ENCODE measurements around the gene FBXO7.
"Not testable (repeated sequence)": the region's sequence is repeated elsewhere in the genome, so short reads cannot be mapped to it uniquely, and the experiment has no call there.

FBXO7 gene

DNA sequence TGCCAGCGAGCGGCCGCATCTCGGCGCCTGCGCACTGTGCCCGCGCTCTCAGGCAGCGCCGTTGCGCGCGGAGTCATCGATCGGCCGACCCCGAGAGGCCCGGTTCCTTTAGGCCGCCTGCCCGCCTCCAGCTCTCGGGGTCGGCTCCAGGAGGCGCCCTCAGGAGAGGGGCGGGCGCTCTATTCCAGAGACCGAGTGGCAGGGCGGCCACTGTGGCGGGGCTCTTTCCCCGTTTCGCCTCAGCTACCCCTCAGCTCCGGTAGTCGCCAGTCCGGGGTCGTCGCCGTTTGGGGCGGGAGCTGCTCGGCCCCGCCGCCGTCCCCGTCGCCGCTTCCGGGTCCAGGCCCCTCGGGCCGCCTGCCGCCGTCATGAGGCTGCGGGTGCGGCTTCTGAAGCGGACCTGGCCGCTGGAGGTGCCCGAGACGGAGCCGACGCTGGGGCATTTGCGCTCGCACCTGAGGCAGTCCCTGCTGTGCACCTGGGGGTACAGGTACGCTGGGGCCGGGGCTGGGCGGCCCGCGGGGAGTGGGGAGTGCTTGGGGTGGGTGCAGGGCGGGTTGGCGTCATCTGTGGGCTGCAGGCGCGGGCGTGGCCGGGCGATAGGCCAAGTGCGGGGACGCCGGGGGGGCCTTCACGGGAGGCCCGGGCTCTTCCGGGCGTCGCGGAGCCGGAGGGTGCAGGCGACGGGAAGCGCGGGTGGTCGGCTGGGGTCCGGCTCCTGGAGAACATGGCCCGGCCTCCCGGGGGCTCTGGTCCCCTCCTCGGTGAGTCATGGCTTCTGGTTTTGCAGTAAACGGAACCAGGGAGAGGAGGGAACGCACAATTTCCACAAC is at the start of gene FBXO7:
Gene FBXO7 (plus strand): TSS at position 177 of the 833 bp plus-strand sequence. CDS start 192 bp downstream, at position 369.
- peak; percentile 76 for DNase-seq

- DNase-seq = no peak
Measured at GRCh38 chr22:32426881-32427280, 47.7 kb upstream of the FBXO7 start.

DNA sequence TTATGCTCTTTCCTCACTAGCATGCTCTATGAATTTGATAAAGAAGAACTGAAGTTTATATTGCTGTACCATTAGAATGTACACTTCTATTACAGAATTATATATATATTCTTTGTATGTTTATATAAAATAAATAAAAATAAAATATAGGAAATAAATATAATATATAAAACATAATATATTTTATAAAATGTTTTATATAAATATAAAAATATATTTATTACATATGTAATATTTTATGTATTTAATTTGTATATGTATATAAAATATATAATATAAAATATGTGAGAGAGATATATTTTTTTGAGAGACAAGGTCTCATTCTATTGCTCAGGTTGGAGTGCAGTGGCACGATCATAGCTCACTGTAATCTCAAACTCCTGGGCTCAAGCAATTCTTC is 44.3 kb upstream of the FBXO7 start:
- DNase-seq = no peak

- DNase-seq = no peak
Measured at GRCh38 chr22:32444068-32444467, 30.5 kb upstream of the FBXO7 start.

- DNase-seq = no peak
Measured at GRCh38 chr22:32446321-32446720, 28.3 kb upstream of the FBXO7 start.

DNA sequence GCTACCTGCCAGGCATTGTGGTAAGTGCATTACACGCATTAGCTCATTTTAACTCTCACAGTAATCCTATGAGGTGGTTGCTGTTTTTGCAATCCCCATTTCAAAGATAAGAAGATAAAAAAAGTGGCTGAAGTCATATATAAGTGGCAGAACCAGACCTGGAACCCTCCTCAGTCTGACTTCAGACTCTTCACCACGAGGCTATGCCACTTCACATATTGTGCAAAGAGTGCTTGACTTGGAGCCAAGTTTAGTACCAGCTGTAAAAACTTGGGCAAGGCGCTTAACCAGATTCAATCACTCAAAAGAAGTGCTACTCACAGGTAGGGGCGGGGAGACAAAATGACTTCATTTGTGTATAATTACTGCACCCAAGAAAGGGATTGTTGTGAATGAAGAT is 25.6 kb upstream of the FBXO7 start:
- no peak for DNase-seq

- no peak for DNase-seq
Measured at GRCh38 chr22:32457031-32457430, 17.6 kb upstream of the FBXO7 start.

- DNase-seq = no peak
Measured at GRCh38 chr22:32462452-32462851, 12.2 kb upstream of the FBXO7 start.

DNA sequence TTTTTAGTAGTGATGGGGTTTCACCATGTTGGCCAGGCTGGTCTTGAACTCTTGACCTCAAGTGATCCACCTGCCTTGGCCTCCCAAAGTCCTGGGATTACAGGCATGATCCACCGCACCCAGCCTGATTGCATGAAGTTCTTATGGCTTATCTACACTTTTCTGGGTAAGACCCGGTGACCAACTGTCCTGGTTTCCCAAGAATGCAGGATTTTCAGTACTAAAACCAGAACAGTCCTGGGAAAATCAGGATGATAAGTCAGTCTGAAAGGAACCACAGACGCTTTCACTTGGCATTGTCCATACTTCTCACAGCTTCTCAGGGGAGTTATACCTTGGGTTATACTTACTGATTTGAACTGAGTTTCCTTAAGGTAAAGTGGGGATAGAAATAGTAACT is 8.9 kb upstream of the FBXO7 start:
- DNase-seq = peak; percentile 45

- peak; percentile 38 for DNase-seq
Measured at GRCh38 chr22:32466496-32466895, 8.1 kb upstream of the FBXO7 start.

GRCh38 chr22:32469799-32470212 is 4.8 kb upstream of the FBXO7 start:
- peak; percentile 19 for DNase-seq

- DNase-seq = no peak
Measured at GRCh38 chr22:32473388-32473952, 1.1 kb upstream of the FBXO7 start.

- DNase-seq = no peak
Measured at GRCh38 chr22:32475468-32476010, 928 bp downstream of the FBXO7 start.

DNA sequence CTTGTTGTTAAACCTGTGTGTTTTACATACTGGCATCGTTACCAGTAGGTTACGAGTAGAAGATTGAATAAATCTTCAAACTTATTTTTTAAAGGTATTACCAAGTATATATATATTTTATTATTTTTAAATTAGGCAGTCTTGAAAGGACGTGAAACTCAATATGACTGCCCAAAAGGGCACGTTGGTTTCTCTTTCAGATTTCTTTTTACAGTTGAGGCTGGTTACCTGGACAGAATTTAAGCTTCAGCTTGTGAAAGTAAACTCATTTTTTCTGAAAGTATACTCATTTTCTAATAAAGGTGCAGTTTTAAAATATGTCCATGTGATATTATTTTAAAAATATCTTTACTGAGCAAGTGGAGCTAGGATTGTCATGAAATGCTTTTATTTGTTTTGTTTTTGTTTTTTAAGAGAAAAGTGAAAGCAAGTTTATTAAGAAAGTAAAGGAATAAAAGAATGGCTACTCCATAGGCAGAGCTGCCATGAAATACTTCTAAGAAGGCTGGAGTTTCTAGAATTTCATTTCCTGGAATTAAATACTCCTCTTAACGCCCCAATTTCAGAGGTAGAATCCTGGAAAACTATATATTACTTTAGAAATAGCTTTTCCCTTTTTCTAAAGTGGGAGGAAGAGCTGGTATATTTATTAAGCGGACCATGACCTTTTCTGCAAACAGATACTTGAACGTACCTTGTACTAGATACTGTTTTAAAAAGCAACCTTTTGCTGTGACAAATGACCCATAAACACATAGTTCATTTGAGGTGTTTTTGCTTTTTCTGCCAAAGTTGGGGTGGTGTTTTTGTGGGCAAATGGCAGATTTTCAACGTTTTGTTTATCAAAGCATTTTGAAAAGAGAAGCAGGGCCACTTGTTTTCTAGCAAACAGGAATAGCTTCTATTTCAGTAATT is 1.9 kb downstream of the FBXO7 start:
- no peak for DNase-seq

- no peak for DNase-seq
Measured at GRCh38 chr22:32477596-32477995, 3.0 kb downstream of the FBXO7 start.

DNA sequence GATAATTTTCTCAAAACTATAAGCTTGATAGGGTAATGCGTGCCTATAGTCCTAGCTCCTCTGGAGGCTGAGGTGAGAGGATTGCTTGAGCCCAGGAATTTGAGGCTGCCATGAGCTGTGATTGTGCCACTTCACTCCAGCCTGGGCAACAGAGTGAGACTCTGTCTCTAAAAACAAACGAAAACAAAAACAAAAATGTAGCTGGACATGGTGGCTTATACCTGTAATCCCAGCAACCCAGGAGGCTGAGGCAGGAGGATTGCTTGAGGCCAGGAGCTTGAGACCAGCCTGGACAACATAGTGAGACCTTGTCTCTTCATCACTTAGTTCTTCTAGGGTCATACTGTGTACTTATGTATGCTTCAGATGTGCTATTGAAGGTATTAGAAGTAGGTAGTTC is 3.9 kb downstream of the FBXO7 start:
- not testable (repeated sequence) for DNase-seq

DNA sequence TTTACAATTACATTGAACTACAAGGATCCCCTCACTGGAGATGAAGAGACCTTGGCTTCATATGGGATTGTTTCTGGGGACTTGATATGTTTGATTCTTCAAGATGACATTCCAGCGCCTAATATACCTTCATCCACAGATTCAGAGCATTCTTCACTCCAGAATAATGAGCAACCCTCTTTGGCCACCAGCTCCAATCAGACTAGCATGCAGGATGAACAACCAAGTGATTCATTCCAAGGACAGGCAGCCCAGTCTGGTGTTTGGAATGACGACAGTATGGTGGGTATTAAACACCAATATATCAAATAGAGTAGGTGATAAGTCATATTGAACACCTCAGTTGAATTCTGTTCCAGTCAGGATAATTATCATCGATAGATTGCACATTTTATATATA is 4.4 kb downstream of the FBXO7 start:
- DNase-seq = no peak

DNA sequence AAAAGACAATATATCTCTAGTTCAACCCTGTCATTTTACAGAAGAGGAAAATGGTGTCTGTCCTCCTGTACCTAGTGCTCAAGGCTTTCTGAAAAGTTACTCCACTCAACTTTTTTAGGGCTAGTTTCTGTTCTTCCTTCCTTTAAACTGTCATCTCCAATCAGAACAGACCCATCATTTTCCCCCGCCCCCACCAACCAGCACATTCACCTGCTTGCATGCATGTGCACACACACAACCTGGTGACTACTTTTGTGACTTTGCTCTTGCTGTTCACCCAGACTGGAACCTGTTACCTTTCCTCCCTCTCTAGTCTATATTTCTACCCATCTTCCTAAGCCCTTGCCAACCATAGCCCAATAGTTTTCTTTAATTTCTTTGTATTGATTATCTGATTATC is 5.6 kb downstream of the FBXO7 start:
- DNase-seq = no peak

- peak; percentile 13 for DNase-seq
Measured at GRCh38 chr22:32482708-32483107, 8.1 kb downstream of the FBXO7 start.

GRCh38 chr22:32486656-32487390 is 12.2 kb downstream of the FBXO7 start:
- no peak for DNase-seq

DNA sequence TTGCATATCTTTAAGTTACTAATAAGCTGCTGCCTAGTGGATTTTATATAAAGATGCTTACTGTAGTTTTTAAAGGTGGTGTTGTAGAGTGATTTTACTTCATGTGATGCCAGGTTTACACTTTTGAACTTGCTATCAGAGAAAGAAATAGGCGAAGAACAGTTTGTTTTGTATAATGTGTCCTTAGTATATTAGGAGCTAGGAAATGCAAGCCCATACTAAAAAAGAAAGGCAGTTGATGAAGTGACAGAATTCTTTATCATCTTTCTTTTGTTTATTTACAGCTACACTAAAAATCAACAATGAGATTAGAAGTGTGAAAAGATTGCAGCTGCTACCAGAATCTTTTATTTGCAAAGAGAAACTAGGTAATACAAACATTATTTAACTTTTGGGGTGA is 12.8 kb downstream of the FBXO7 start:
- no peak for DNase-seq

DNA sequence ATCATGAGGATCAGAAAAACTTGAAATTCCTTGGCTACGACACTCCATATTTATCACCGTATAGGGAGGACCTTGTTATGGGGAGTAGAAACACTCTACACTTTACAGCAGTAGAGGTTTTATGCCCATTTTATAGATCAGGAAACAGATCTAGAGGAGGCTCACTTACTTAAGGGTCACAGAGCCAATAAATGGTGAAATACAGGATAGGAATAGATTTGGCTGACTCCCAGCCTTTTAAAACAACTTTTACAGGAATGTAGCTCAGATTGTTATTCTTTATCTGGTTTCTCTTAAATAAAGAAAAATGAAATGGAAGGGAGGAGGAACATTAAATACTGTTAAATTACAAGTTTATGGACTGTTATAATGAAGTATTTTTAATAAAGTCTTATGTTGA is 14.8 kb downstream of the FBXO7 start:
- no peak for DNase-seq

DNA sequence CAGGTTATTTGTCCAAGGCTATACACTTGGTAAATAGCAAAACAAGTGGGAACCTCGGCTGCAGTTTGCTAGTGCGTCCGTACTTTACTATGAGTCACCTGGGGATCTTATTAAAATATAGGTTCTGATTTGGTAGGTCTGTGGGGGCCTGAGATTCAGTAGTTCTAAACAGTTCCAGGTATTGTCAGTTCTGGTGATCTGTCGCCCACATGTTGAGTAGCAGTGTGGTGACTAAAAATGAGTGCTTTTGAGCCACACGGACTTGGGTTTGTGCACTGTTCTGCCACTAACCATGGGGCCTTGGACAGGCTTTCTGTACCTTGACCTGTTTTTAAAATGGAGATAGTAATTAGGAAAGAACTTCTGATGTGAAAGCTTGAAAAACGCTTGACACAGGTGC is 15.7 kb downstream of the FBXO7 start:
- no peak for DNase-seq

Measured in NCI-H226 (cell line).